NB4 (cell line): Measurements from ENCODE around the gene BOD1.

Experiments used
- DNase-seq: peaks from one replicate; pipeline ENCODE4 v3.0.0; 2010; ENCODE audit warnings: low read depth
- H3K4me3 ChIP-seq: one replicate; pipeline ENCODE4 v1.5.1; 2011; ENCODE audit warnings: mild to moderate bottlenecking, low read depth, low read length, moderate library complexity
- CTCF ChIP-seq: IDR thresholded peaks from one replicate; pipeline ENCODE4 v1.5.1; 2012; ENCODE audit warnings: low read depth, low read length
- MAX ChIP-seq: IDR thresholded peaks from 2 replicates; pipeline ENCODE4 v1.6.1; 2011; ENCODE audit warnings: low read depth, low read length
- MYC ChIP-seq: IDR thresholded peaks from 2 replicates; pipeline ENCODE4 v1.6.1; 2011; ENCODE audit warnings: low read depth, low read length
- POLR2A ChIP-seq: IDR thresholded peaks from 2 replicates; pipeline ENCODE4 v1.6.1; 2011; ENCODE audit warnings: mild to moderate bottlenecking; ENCODE audit not compliant: insufficient read length; ENCODE audit errors: extremely low read depth

Gene BOD1

GRCh38 chr5:173642895-173643481 is 26.5 kb upstream of the BOD1 start:
- DNase-seq = peak; percentile 18
- TF ChIP-seq MYC (no peak), CTCF (no peak), MAX (no peak), POLR2A (no peak)
- no peak overlapping the region for H3K4me3 ChIP-seq

- no peak overlapping the region for H3K4me3 ChIP-seq
- DNase-seq = no peak
- TF ChIP-seq POLR2A (no peak), MAX (no peak), CTCF (no peak), MYC (no peak)
Measured at GRCh38 chr5:173642191-173642816, 25.9 kb upstream of the BOD1 start.

- no peak for DNase-seq
- H3K4me3 ChIP-seq = no peak overlapping the region
- TF ChIP-seq MYC = no peak
- TF ChIP-seq POLR2A = no peak
- no peak for TF ChIP-seq CTCF
- TF ChIP-seq MAX = no peak
Measured at GRCh38 chr5:173640156-173640804, 23.8 kb upstream of the BOD1 start.

- DNase-seq = no peak
- no peak overlapping the region for H3K4me3 ChIP-seq
- TF ChIP-seq POLR2A = no peak
- no peak for TF ChIP-seq MYC
- TF ChIP-seq MAX = no peak
- no peak for TF ChIP-seq CTCF
Measured at GRCh38 chr5:173638126-173639040, 21.9 kb upstream of the BOD1 start.

- H3K4me3 ChIP-seq = no peak overlapping the region
- TF ChIP-seq MYC = no peak
- TF ChIP-seq MAX = no peak
- no peak for TF ChIP-seq POLR2A
- no peak for TF ChIP-seq CTCF
- DNase-seq = no peak
Measured at GRCh38 chr5:173637340-173637739, 20.9 kb upstream of the BOD1 start.
